ENCODE results near the gene B4GALT1. TPM values are rescaled to one million over a fixed set of nuclear protein-coding genes. Genes with fewer than 3 reads are reported as not detected.
"Not testable (repeated sequence)": the region's sequence is repeated elsewhere in the genome, so short reads cannot be mapped to it uniquely, and the experiment has no call there.

B4GALT1 gene
- total RNA-seq, 4 donors from 2014 or later, result 13.1 to 66.3 (median 37.1) TPM

- H3K4me3 ChIP-seq, result peak overlapping the region in 1 of 2 donors; percentile 93
- H3K36me3 ChIP-seq, result no peaks in the 10 kb centered on the region
- peak; percentile 74 to 81 for DNase-seq
- TF ChIP-seq, protein P1, sequence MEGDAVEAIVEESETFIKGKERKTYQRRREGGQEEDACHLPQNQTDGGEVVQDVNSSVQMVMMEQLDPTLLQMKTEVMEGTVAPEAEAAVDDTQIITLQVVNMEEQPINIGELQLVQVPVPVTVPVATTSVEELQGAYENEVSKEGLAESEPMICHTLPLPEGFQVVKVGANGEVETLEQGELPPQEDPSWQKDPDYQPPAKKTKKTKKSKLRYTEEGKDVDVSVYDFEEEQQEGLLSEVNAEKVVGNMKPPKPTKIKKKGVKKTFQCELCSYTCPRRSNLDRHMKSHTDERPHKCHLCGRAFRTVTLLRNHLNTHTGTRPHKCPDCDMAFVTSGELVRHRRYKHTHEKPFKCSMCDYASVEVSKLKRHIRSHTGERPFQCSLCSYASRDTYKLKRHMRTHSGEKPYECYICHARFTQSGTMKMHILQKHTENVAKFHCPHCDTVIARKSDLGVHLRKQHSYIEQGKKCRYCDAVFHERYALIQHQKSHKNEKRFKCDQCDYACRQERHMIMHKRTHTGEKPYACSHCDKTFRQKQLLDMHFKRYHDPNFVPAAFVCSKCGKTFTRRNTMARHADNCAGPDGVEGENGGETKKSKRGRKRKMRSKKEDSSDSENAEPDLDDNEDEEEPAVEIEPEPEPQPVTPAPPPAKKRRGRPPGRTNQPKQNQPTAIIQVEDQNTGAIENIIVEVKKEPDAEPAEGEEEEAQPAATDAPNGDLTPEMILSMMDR (IDR thresholded peaks at IDR 0.05), result no peak
- peak in 1 of 2 donors; percentile 31 for TF ChIP-seq POLR2A (IDR thresholded peaks at IDR 0.05)
- no peaks in the 10 kb centered on the region for H3K9me3 ChIP-seq
- peak overlapping the region; percentile 95 to 96 for H3K27ac ChIP-seq
- intact Hi-C loops (cut with DNase I; ENCODE audit: low total_unique reads), result no loop called here
- peaks cover 30 to 44% of the 10 kb centered on the region in 2 donors for H3K4me1 ChIP-seq
- H3K27me3 ChIP-seq, result no peaks in the 10 kb centered on the region
Observed at GRCh38 chr9:33162721-33163311, 4.3 kb downstream of the B4GALT1 start.

DNA sequence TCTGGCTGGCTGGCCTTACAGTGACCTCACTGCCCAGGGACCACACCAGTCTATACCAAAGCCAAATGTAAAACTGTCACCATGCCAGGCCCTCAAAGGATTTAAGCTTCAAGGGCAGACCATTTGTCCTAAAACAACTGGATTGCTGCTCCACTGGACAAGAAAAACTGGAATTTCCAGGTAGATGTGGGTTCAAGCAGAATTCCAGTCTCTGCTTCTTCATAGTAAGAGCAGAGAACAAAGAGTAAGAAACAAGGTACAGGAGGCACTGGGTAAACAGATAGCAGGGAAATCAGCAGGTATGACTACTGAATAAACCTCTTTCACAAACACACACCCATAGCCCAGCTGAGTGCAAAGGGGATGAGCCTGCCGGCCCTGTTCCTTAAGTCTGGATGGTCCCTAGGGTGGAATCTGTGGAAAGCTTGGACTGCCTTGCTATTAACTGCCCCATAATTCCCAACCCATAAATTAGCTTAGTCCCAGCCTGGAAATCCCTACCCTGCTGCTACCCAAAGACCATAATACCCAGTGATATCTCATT lies 5.5 kb downstream of the B4GALT1 start:
- peak overlapping the region; percentile 95 to 96 for H3K27ac ChIP-seq
- TF ChIP-seq POLR2A (IDR thresholded peaks at IDR 0.05), result no peak
- TF ChIP-seq, protein P1 (IDR thresholded peaks at IDR 0.05), result no peak
- H3K4me1 ChIP-seq, result peaks cover 36 to 44% of the 10 kb centered on the region in 2 donors
- H3K4me3 ChIP-seq, result no peak overlapping the region
- no peaks in the 10 kb centered on the region for H3K27me3 ChIP-seq
- DNase-seq, result no peak
- H3K9me3 ChIP-seq, result no peaks in the 10 kb centered on the region
- H3K36me3 ChIP-seq, result no peaks in the 10 kb centered on the region
- intact Hi-C loops (cut with DNase I; ENCODE audit: low total_unique reads), result no loop called here

DNA sequence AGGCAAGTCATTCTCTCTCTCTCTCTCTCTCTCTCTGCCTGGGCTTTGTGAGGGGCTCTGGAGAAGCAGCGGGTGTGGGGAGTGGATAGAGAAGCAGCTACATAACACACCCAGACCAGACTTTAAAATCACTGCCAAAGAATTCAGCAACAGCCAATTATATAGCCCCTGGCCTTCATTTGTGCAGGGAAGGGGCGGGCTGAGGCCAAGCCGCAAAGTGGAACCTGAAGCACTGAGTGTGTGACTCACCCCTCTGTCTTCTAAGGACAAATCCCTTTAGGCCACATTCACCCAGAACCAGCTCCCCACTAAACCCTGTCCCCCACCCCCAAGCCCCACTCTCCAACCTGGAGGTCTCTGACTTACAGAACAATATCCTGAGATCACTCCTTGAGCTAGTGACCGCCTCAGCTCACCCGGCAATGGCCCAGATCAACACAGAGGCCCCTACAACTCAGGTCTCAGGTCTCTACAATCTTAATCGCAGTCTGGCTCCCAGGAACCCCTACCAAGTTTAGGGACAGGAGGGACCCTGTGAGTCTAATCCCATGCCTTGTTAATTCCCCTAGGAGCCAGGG lies 6.0 kb downstream of the B4GALT1 start:
- no peak overlapping the region for H3K4me3 ChIP-seq
- no peaks in the 10 kb centered on the region for H3K27me3 ChIP-seq
- TF ChIP-seq POLR2A (IDR thresholded peaks at IDR 0.05), result no peak
- TF ChIP-seq, protein P1 (IDR thresholded peaks at IDR 0.05), result no peak
- no peaks in the 10 kb centered on the region for H3K9me3 ChIP-seq
- H3K4me1 ChIP-seq, result peaks cover 36 to 44% of the 10 kb centered on the region in 2 donors
- no peaks in the 10 kb centered on the region for H3K36me3 ChIP-seq
- peak; percentile 64 to 66 for DNase-seq
- intact Hi-C loops (cut with DNase I; ENCODE audit: low total_unique reads), result no loop called here
- H3K27ac ChIP-seq, result peak overlapping the region; percentile 95 to 96

DNA sequence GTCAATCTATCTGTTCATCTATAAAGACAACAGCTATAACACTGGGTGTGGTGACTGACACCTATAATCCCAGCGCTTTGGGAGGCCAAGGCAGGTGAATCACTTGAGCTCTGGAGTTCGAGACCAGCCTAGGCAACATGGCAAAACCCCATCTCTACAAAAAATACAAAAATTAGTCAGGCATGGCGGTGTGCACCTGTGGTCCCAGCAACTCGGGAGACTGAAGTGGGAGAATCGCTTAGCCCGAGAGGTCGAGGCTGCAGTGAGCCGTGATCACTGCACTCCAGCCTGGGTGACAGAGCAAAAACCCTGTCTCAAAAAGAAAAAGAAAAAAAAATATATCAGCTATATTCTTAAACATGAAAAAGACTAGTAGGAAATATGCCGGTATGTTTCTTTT lies 6.7 kb downstream of the B4GALT1 start:
- DNase-seq; H3K36me3 ChIP-seq; intact Hi-C loops (cut with DNase I; ENCODE audit: low total_unique reads); H3K9me3 ChIP-seq; H3K27me3 ChIP-seq; H3K4me3 ChIP-seq: not testable (repeated sequence)
- Histone ChIP-seq H3K4me1 (peaks cover 36 to 44% of the 10 kb centered on the region in 2 donors), H3K27ac (peak overlapping the region; percentile 95 to 96)

DNA sequence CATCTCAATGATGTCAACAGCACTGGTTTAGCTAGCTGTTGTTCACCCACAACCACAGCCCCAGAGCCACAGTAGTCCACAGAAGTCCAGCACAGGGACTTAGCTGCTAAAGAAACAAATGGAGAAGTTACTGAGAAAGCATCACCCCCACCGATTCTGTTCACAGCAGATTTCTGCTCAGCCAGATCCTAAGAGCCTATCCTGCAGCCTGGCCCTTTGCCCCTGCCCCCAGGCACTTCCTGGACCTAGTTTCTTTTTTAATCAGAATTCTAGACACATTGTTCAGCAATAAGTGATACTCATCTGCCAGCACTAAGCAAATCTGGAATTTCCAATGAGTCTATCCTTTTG lies 7.4 kb downstream of the B4GALT1 start:
- H3K4me1 ChIP-seq, result peaks cover 36 to 44% of the 10 kb centered on the region in 2 donors
- TF ChIP-seq, protein P1 (IDR thresholded peaks at IDR 0.05), result no peak
- H3K9me3 ChIP-seq, result no peaks in the 10 kb centered on the region
- intact Hi-C loops (cut with DNase I; ENCODE audit: low total_unique reads), result no loop called here
- H3K27ac ChIP-seq, result peak overlapping the region; percentile 95 to 96
- H3K27me3 ChIP-seq, result no peaks in the 10 kb centered on the region
- no peak overlapping the region for H3K4me3 ChIP-seq
- no peaks in the 10 kb centered on the region for H3K36me3 ChIP-seq
- DNase-seq, result no peak

All from uterus (tissue), 4 donors.